HG03565 (cell line): Measurements from ENCODE around the gene ZDHHC1.
"Not testable (repeated sequence)": the region's sequence is repeated elsewhere in the genome, so short reads cannot be mapped to it uniquely, and the experiment has no call there.

Experiments
- ATAC-seq: cut with Tn5 transposase; IDR thresholded peaks from one replicate; pipeline ENCODE4 v1.9.1; 2021; ENCODE audit warnings: mild to moderate bottlenecking, moderate library complexity; ENCODE audit not compliant: unreplicated experiment

ZDHHC1 gene

GRCh38 chr16:67394155-67395104, 21.8 kb downstream of the ZDHHC1 start:
- no peak for ATAC-seq

GRCh38 chr16:67393788-67394154, 22.5 kb downstream of the ZDHHC1 start:
- no peak for ATAC-seq

DNA sequence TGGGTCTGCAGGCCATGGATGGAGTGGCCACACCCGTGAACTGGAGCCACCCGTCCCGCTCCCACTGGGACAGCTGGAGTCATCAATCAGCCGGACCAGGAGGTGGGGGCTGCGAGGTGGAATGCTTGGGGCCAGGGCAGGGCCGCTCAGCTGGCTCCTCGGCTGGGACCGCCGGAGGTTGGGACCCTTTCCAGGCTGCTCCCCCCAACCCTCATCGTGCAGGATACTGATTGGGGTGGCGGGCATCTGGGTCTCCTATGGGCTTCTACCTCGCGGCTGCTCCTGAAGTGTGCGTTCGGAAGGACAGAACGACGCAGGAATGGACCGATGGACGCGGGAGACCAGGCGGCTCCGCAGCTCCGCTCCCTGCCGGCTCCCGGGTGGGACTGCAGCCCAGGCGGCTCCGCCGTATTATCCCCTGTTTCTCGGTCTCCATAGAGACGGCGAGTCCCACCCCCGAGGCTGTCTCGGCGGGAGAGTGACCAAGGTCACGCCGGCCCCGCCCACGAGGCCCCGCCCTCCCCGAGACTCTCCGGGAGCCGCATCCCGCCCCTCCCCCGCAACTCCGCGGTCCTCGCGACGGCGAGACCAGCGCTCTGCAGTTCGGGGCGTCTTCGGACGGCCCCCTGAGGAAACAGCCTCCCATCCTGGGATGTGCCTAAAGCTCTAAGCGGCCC, 23.0 kb downstream of the ZDHHC1 start, which contains the start of gene TPPP3:
TPPP3 (minus strand) TSS at position 388 of the 677 bp plus-strand sequence. CDS start 2,387 bp downstream, outside the sequence.
- no peak for ATAC-seq

GRCh38 chr16:67392301-67393059, 23.8 kb downstream of the ZDHHC1 start:
- ATAC-seq, result no peak

- ATAC-seq, result no peak
These were observed 24.6 kb downstream of the ZDHHC1 start for GRCh38 chr16:67391424-67392300.

DNA sequence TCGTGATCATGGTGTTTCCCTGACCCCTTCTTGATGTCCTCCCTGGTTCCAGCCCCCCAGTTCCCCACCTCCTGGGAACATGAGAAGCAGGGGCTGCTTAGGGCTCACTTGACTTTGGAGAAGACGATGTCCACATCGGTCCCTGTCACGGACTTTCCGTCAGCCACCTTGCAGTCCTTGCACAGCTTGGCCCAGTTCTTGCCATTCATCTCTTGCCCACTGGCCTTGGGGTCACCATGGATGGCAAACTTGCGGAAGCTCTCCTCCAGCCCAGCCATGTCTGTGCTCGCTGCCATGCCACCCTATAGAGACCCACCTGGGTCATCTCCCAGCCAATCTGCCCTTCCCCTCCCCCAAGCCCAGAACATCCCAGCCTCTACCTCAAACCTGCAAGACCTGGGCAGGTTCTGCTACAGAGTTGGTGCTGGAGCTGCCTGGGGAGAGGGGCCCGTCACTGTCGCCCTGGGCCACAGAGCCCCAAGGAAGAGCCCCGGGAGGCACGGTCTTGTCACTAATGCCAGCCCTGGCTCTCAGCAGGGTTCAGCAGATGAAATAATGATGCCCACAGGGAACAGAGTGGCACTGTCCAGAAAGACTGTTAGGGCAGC, 25.4 kb downstream of the ZDHHC1 start:
- no peak for ATAC-seq

DNA sequence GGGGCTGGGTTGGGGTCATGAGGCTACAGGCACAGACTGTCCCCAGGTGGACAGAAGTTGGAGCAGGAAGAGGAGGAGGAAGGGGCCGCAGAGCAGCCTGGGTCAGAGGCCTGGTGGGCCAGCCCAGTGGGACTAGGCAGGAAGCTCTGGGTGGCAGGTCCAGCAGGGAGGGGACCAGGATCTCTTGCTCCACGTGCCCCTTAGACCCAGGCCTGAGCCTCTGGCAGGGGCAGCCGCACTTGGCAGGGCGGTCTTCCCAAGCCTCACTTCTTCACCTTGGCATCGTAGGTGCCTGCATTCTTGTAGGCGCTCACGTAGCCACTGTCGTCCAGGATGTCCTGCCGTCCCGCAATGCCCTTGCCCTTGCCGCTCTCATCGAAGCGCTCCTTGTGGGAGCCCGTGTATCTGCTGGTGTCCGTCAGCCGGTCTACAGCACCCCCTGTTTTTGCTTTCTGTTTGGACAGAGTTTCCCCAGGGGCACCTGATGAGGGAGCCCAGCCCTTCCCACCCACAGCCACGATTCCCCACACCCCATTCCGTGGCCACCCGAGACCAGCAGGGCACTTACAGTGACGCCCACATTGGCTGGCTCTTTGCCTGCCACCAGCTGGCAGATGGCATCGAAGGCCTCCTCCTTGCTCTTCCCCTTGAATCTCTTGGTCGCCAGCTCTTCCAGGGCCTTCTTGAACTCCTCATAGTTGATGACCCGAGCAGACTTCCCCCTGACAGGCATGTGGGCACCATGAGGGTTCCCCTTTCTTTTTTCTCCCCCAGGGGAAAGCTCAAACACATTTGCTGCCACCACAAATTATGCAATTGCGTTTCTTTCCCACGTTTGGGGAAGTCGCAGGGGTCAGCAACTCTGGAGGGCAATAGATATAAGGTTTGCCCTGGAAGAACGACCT, 26.1 kb downstream of the ZDHHC1 start:
- no peak for ATAC-seq

- no peak for ATAC-seq
These were observed 27.7 kb downstream of the ZDHHC1 start for GRCh38 chr16:67388591-67388990.

DNA sequence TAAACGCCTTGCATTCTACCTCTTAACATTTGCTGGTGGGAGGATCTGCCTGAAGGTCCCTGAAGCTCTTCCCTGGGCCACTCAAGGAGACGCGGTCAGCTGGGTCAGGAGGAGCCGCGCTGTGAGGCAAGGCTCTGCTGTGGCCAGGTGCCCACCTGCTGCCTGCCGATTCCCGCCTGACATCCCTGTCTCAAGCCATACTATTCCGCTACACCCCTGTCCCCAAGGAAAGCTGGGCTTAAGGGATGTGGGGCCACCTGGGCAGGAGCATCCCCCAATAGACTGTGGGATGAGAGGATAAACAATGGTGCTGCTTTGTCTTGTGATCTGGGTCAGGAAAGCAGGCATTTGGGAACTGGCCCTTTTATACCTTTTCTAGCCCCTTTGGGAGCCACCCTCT, 28.1 kb downstream of the ZDHHC1 start:
- no peak for ATAC-seq

DNA sequence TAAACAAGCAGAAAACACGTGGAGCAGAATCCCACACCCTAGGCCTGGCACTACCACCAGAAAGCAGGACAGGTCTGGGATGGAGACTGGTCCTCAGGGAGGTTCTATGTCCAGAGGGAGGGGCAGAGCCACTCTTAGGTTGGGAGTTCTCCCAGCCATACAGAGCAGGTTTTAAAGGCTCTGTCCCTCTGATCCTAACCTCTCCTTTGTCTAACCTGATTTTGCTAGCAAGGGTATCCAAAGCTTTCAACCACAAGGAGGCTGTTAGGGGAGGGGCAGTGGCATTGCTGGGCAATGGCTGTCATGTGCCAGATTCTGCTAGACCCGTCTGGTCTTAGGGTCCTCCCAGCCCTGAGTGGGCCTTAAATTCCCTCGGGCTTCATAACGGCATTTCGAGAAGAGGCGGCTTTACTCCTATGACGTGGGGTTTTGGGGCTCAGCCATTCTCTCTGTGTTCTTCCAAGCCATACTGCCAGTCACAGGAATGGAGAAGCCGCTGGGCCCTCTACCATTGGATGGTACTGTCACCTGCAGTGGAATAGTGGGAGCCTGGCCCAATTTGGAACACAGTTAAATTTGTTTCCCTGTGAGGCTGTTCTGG, 28.7 kb downstream of the ZDHHC1 start:
- ATAC-seq, result no peak

GRCh38 chr16:67386861-67387455, 29.3 kb downstream of the ZDHHC1 start:
- no peak for ATAC-seq

- ATAC-seq, result no peak
These were observed 31.3 kb downstream of the ZDHHC1 start for GRCh38 chr16:67384778-67385510.

DNA sequence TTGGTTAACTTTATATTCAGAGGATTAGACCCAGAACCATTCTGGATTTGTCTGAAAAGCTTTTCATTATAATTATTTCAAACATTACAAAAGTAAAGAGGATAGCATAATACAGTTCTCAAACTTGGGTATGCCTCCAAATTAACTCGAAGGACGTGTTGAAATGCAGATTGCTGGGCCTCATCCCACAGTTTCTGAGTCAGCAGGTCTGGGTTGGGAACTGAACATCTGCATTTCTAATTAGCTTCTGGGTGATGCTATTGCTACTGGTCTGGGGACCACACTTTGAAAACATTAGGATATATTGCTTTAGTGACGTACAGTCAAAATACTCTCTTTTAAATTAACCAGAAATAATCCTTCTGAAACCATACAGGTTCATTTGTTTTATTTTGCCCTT, 33.0 kb downstream of the ZDHHC1 start:
- no peak for ATAC-seq

DNA sequence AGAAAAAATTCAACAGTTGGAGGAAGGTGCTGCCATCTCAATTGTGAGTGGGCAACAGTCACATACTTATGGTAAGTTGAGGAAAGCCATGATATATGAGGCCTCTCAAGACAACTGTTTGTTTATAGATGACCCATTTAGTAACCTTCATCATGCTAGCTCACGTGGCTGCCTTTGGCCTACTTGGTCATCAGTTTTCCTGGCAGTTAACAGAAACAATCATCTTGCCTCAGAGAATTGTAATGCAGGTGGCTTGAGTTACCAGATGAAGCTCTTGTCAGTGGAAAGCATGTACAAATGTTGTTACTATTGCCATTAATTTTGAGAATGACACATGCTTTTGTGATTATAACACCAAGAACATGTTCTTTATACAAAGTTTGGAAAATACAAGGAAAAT, 37.6 kb downstream of the ZDHHC1 start:
- no peak for ATAC-seq

GRCh38 chr16:67376012-67376411, 40.3 kb downstream of the ZDHHC1 start:
- not testable (repeated sequence) for ATAC-seq

- no peak for ATAC-seq
These were observed 43.6 kb downstream of the ZDHHC1 start for GRCh38 chr16:67372664-67373063.

GRCh38 chr16:67370661-67371060, 45.6 kb downstream of the ZDHHC1 start:
- ATAC-seq, result no peak
